HG02678 (cell line): ENCODE results near the gene CLEC7A.

Experiments used
- ATAC-seq: cut with Tn5 transposase; IDR thresholded peaks from one replicate; pipeline ENCODE4 v1.9.1; 2021; ENCODE audit warnings: mild to moderate bottlenecking, moderate library complexity; ENCODE audit not compliant: unreplicated experiment

CLEC7A gene

DNA sequence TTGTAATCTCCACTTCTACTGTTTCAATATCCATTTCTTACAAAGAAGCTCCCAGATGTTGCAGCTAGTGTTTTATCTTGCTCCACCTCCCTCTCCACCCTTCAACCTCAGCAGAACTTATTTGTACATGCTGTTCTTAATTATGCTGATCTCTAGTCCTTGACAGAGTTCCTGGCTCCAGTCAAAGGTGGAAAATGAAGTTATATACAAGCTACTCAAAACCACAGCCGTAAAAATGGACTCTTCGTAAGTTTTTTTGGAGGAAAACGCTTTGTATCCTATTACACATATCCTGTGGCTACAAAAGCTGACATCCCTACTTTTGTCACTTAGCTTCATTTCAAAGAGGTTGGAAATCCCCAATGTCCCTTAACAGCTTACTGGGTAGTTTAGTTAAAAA, 32.5 kb downstream of the CLEC7A start:
- ATAC-seq = no peak

DNA sequence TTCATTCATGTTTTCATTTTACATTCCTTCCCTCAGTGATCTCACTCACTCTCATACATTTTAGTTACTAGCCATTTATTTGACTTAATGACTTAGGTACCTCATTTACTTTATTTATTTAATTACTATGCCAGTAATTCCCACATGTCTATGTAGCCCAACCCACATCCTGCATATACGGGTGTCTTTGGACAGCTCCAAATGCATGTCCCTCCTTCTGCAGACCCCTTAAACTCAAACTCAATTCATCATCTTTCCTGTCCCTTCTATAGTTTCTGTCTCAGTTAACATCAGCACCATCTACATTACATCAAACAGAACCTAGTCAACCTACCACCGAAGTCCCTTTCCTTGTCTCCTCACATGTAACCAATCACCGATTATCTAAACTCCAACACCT, 34.0 kb downstream of the CLEC7A start:
- ATAC-seq = no peak

DNA sequence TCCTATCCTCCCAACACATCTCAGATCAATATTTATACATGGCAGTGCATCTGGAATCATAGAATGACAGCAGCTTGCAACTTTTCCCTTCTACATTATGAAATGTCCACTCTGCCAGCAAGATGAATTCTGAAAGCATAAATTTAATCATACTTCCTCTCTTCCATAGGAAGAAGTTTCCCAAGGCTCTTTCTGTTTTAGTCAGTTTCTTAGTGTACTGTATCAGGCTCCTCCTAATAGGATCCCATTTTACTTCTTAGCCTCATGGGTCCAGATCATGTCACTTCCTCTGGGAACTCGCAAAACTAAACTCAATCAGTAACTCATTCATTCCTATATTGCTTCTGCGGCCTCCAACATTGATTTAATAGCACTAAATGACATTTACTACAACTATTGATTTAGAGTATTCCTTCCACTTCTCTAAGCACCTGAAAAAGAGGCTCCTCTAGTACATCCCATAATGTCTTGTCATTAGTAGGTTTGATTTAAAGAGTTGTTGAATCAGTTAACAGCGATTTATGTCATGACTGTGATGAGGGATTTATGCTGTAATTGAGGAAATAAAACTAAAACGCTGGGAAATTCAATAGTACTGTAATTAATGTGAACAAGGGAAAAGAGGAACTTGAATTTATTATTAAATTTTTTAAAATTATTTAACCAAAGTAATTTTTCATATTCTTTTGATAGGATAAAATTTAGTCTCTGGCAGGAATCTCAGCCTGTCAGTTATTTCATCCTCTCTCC, 35.2 kb downstream of the CLEC7A start:
- no peak for ATAC-seq

DNA sequence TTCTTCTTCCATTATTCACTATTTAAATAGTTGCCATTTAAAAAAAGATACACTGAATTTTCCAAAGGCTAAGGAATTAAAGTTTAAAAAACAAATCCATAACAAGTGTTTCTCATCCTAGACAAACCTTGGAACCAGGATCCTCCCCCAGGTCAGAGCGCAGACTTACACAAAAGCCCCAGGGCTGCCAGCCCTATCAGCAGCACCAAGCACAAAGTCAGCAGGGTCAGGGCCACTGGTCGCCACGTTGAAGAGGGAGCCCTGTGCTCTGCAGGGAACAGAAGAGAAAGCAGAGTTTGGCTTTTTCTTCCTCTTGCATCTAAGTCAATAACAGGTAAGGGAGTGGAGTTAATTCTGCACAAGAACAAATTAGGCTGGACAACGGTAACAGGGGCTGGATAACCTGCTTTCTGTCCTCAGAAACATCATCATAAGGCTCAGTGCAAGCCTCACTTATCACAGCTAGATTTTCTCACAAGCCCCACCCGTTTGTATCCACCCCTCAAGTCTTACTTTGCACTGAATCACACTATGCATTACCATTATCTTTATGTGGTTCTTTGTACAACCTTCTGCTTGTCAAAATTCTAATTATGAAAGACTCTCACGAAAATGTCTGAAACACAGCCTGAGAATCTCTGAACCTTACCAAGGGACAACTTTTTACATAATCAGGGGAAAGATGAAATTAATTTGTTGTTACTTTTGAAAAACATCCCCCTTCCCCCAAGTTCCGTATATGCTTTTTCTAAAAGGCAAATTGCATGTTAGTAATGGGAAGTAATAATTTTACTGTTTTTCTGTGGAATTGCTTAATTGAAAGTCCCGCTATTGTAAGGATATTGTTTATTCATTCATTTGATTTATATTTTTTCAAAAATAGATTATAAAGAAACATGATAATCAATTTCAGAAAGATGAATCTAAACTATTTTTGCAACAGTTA, 40.8 kb downstream of the CLEC7A start:
- no peak for ATAC-seq

DNA sequence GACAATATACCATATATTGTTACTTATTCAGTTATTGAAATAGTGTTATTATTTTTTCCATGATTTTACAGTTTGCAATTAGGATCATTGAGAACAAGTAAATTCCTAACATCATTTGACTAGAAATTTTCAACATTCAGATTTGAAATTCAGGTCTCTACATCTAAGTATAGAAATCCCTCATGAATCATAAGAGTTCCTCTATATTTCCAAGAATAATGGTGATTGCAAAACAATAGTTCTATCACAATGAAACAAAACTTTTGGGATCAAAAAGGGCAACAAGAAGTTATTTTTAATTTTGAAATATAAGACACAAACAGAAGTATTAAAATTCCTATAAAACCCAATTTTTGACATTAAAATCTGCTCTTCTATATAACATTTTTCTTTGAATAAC, 42.0 kb downstream of the CLEC7A start:
- ATAC-seq = no peak

DNA sequence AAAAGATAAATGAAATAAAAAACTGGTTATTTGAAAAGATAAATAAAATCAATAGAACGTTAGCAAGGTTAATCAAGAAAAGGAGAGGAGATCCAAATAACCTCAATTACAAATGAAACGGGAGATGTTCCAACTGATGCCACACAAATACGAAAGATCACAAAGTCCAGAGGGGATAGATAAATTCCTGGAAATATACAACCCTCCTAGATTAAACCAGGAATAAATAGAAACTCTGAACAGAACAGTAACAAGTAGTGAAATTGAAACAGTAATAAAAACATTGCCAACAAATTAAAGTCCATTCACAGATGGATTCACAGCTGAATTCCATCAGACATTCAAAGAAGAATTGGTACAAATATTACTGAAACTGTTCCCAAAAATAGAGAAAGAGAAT, 43.6 kb downstream of the CLEC7A start:
- no peak for ATAC-seq

DNA sequence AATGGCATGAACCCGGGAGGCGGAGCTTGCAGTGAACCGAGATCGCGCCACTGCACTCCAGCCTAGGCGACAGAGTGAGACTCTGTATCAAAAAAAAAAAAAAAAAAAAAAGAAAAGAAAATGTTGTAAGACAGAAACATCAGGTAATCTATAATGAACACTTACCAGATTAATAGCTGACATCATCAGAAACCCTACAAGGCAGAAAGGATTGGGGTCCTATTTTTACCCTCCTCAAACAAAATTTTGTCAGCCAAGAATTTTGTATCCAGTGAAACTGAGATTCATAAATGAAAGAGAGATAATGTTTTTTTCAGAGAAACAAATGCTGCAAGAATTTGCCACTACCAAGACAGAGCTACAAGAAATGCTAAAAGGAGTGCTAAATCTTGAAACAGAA, 45.3 kb downstream of the CLEC7A start:
- no peak for ATAC-seq

DNA sequence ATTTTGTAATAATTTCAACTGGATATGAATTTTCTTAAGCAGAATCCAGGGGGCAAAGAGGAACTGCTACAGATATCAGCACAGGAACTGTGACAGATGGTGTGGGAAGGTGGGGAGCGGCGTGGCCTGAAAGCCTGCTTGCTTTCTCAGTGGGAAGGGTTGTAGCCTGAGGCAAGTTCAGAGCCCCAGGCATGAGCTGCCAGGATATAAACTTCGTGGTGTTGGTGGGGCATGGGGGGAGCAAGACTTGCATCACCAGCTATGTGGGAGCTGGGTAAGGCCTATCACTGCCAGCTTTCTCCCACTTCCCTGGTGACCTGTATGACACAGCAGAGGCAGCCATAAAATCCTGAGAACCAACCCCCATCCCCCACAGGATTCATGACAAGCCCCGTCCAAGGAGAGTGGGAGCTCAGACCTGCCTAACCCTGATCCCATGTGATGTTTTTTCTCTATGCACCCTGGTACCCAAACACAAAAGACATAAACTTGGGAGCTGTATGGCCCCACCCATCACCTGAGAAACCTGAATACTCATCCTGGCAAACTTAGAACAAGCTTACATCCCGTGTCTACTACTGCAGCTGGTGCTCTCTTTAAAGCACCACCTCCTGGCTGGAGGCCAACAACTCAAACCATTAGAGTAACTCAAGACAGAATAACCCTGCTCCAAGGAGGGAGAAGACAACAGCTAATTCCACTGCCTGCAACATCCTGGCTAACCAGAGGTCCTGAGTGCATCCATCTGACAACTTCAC, 47.7 kb downstream of the CLEC7A start:
- no peak for ATAC-seq

DNA sequence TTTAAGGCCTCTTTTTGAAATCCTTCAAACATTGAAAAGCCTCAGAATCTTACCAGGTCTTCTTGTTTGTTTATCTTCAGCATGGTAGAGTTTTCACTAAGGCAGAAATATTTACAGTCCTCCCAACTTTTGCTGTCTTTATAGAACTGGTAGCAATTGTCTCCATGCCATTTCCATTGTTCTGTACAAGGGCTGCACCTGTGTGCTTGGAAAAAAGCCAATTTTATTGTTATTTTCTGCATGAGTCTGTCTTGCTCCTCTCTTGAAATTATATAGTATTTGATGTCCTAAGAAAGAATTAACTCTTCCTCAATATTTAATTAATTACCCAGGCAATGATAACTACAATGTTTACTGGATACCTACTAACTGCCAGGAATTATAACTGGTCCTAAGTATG, 54.5 kb downstream of the CLEC7A start:
- ATAC-seq = no peak

DNA sequence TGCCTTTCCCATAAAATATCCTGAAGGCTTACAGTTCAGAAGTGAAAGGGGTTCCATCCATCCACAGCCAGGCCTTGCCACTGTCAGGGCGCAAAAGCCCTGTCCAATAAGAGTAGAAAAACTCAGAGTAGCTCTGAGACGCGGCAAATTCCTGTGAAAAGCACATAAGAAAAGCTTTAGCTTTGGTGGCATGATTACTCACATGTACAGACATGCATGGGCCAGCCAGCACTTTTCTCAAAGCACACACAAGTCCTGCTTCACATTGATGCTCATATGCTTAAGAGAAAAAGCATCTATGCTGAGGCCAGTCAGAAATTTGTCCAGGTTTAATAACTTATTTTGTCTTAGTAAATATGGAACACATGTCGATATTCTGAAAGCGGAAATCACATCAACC, 56.7 kb downstream of the CLEC7A start:
- no peak for ATAC-seq

DNA sequence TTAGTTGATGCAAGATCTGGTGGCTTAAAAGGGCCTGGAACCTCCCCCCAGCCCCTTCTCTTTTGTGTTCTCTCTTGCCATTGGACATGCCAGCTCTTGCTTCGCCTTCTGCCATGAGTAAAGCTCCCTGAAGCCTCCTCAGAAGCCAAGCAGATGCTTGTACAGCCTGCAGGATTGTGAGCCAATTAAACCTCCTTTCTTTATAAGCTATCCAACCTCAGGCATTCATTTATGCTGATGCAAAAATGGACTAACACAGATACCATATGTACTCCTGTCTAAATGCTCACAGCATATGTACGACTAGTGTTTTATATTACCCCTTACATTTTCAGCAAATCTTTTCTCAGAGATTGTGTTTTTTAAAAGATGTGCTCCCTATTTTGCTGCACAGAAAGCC, 57.9 kb downstream of the CLEC7A start:
- no peak for ATAC-seq

DNA sequence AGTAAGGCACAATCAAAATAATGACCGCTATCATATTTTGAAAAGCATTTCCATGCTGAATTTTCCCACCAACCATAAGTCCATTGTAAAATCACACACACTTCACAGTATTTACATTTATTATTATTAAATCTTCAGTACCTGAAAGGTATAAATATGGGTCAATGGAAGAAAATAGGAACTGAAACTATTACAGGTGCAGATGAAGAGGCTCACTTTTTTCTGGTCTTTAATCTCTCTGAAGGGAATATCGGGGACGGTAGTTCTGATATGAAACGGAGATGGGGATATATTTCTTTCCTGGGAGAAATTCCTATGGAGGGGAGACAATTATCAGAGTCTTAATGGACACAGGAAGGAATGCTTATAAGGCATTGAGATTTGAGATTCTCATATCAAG, 59.6 kb downstream of the CLEC7A start:
- ATAC-seq = no peak

DNA sequence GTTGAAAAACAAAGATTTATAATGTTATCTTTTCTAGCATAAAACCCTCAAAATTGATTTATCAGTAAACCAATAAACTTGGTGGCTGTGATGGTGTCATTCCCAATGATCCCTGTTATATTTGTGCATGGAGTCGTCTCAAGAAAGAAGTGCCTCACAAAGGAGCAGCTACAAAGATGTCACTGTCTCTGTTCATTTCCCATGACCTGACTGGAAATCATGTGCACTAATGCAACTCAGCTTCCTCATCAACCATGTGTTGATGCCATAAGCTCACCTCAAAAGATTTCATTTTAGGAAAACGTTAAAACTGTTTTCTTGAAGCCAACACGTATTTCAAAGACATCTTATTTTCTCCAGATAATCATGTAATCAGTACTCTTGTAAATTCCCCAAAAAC, 60.0 kb downstream of the CLEC7A start:
- ATAC-seq = no peak

DNA sequence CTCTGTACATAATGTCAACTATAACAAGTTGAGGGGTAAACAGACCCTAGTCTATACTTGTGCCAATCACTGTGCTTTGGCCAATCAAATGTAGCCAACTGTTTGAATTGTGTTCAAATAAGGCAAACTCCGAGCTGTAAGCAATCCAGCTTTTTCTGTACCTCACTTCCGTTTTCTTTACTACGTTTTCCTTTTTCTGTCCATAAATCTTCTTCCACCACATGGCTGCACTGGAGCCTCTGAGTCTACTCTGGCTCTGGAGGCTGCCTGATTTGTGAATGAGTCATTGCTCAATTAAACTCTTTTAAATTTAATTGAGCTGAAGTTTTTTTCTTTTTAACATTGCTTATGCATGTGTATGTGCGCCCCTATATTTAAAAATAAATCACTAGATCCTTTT, 60.9 kb downstream of the CLEC7A start:
- no peak for ATAC-seq

DNA sequence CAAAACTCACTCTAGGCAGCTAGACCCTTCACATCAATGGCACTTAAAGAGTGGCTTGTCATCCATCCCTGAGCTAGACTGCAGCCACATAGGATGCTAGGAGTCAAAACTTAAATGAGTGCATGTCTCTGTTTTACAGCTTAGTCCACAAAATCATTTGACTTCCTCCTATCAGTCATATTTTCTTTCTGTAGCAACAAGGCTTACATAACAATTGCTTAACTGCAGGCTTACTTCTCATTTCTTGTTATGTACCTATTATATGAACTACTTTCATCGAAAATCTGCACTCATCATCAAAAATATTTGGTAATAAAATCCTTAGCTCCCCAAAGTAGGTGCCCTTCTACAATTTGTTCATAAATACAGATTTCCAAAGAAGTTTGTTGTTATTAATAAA, 61.4 kb downstream of the CLEC7A start:
- ATAC-seq = no peak

DNA sequence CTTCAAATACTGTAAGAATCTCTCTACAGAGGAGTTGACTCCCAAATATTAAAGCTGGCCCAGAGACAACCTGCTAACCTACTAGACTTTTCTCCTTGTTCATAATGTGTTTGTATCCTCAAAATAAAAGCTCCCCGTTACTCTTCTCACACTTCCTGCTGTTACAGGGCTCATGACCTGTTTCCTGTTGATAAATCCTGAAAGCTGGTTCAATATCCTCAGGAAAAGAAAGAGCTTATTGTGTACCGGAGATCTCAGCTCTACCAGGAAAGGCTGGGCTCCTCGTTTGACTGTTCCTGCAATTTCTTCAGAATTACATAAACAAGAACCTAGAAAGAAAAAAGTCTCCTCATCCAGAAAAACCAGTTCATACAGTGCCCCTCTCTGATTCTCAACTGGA, 62.1 kb downstream of the CLEC7A start:
- ATAC-seq = no peak

DNA sequence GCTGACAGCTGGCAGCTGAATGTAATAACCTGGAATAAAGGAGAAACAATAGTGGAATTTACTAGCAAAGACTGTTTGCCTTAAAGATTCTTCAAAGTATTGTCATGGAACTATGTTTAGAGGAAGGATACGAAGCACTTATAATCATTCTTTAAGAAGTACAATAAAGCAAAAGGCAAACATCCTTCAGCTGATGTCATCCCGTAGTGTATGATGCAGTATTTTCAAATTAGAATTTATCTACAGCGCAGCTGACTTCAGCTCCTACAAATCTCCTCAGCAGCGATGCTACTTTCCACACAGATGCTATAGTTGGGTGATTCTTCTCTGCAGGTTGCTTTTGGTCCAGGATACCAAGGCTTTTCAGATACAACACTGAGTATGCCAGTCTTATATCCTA, 62.7 kb downstream of the CLEC7A start:
- no peak for ATAC-seq
